OCI-LY1 (cell line): Measurements from ENCODE around the gene EPB41.

Source experiments
- CTCF ChIP-seq: fragments of 200-600 bp; sonication (generic), shearing (Covaris generic); IDR thresholded peaks from 2 replicates; pipeline ENCODE4 v1.5.1; 2017; ENCODE audit warnings: mild to moderate bottlenecking, antibody characterized with exemption, low read length, moderate library complexity, mixed read lengths
- EZH2 ChIP-seq: fragments of 200-600 bp; sonication (generic), shearing (Covaris generic); IDR thresholded peaks from 2 replicates; pipeline ENCODE4 v1.8.0; 2017; ENCODE audit warnings: borderline replicate concordance, mixed run types, mild to moderate bottlenecking, antibody characterized with exemption, low read length, moderate library complexity, mixed read lengths

DNA sequence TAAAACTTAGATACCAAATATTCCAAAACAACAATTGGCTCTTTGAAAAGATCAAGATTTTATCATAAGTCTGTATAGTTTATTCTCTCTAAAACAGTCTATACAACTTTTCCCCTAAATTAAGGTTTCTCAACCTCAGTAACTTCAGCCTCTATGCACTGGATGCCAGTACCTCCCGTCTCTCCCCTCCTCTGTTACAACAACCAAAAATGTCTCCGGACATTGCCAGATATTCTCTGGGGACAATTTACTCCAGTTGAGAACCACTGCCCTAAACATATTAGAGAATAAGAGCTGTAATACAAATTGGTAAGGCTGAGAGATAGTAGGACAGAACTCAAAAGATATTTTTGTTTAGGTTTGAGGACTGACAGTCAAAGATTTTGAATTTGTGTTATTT, 137.7 kb downstream of the EPB41 start:
- TF ChIP-seq CTCF = no peak
- no peak for TF ChIP-seq EZH2
